COR-L47 (cell line): ENCODE data around the gene CYBC1.
"Not testable (repeated sequence)": the region's sequence is repeated elsewhere in the genome, so short reads cannot be mapped to it uniquely, and the experiment has no call there.

Source experiments
- DNase-seq: peaks from one replicate; lab custom pipeline; 2025; lab: John Stamatoyannopoulos, UW

The CYBC1 gene

DNA sequence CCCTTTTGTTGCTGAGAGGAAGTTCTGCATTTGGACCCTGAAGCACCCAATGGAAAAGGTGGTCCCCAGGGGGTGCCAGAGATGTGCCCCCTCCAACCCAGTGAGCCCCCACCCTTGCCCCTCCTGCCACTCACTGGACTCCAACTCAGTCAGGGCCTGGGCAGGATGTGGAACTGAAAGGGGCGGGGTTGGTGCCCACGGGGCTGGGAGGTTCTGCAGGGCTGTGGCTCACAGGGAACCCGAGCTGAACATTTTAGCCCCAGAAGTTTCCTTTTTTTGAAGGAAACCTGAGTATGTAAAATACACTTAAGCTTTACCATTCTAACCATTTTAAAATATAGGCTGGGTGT is 16.4 kb downstream of the CYBC1 start:
- DNase-seq: no peak

DNA sequence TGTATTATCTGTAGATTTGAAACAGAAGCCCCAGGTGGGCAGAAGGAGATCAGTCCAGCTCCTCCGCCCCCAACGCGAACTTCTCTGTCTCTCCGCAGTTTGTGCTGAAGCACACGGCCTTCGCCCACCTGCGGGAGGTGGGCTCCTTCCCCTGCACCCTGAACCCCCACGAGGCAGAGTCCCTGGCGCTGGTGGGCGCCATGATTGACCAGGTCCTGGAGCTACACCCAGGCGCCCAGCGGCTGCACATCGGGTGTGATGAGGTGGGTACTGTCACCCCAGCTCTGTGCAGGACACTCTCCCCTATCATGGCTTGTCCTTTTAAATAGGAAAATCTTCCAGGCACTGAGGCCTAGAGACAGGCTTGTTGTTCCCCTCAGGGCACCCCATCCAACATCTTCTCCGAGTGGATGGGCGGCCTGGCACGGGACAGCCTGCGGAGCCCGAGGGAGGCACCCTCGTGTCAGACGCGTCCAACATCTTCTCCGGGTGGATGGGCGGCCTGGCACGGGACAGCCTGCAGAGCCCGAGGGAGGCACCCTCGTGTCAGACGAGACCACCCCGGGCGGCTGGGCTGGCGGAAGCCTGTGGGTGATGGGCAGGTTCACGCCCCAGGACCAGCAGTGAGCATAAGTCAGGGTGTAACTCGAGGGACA is 16.9 kb downstream of the CYBC1 start:
- no peak for DNase-seq

DNA sequence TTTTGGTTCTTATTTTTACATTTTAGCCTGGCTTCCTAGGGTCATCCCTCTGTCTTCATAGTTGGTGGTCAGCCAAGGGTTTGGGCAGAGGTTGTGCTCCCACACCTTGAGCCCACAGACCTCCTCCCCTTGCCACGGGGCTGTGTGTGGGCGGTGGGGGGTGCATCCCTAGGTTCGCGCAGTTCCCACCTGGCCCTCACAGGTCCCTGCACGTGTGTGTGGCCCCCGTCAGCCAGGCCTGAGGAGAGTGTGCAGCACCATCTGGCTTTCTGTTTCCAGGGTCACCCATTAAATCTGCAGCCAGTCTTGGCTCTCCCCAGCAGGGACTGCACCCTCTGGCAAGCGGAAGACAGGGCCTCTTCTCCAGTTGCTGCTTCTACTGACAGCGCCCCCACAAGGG is 18.5 kb downstream of the CYBC1 start:
- DNase-seq: no peak

DNA sequence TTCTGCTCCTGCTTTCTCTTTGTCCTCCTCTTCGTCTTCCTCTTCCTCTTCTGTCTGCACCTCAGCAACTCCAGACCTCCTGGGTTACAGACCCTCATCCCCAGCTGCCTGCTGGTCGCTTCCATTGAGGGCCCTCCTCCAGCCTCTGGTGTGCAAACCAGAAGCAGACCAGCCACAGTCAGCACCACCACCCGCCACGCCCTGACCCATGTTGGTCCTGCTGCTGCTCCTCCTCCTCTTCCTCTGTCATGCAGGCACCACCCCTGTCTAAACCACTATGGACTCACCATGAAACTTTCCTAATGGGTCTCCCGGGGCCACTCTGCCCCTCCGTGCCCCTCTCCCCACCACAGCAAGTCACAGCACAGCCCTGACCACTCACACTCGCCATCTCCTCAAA is 20.7 kb downstream of the CYBC1 start:
- no peak for DNase-seq

DNA sequence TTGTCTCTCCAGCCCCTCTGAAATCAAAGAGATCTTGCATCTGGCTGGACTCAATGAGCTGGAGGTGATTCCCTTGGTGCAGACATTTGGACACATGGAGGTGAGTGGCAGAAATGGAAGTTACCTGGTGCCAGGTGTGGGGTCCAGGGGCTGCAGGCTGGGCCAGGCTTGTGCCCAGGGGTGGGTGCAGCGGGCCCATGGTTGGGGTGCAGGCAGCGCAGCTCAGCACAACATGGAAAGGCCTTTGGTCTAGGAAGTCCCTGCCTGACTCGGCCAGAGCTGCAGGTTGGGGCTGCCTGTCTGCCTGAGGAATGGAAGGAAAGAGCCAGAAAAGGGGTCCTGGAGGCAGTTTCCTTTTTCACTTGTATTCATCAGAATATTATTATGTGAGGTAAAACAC is 22.0 kb downstream of the CYBC1 start:
- DNase-seq: no peak

DNA sequence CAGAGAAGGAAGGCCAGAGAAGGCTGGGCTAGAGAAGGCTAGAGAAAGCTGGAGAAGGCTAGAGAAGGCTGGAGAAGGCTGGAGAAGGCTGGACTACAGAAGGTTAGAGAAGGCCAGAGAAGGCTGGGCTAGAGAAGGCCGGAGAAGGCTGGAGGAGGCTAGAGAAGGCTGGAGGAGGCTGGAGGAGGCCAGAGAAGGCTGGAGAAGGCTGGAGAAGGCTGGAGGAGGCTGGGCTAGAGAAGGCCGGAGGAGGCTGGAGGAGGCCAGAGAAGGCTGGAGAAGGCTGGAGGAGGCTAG is 25.7 kb downstream of the CYBC1 start:
- DNase-seq: no peak

DNA sequence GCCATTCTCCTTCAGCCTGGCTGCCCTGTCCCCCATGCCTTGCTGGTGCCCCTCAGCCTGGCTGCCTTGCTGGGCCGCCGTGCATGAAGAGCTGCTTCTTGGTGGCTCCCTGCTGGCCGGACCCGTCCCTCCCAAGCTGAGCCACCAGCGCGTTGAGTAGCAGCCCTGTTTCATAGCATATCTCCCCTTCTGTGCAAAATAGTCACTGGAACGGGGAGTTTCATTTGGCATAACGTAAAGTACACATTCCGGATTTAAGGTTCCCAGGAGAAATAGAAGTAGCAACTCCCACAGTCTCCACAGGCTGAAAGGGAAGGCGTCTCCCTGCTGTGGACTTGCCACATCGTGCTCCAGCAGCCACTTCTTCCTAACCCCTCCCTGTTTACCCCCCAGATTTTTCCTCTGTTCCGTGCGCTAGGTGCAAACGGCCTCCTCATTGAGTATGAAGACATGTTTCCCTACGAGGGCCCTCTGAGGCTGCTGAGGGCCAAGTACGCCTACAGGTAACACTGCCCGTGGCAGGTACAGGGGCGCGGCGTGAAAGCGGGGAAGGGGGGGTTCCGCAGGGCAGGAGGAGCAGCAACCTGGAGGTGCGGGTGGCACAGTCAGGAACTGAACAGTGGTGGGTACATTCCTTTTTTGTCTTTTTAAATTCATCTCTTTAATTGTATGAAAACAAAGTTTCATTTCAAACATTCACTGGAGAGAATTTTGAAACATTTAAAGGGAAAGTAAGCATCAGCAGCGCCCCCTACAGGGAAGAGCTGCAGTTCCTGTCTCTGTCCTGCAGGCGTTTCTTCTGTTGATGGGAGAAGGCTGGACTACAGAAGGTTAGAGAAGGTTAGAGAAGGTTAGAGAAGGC is 26.3 kb downstream of the CYBC1 start:
- no peak for DNase-seq

DNA sequence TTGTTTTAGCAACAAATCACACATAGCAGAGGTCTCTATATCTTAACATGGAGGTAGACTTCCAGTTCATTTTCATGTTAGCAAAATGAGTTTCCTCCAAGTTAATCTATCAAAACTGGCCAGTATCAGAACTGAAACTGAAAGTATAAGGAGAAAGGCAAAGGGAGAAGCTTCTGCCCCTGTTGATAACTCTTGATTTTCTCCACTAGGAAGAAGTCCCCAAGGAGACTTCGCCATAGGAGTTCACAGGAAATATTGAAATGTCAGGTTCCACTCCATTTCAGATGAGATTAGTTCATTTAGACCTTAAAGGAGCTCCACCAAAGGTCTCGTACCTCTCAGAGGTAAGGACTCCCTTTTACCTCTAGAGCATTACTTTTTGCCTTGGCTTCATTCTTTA is 31.0 kb downstream of the CYBC1 start:
- no peak for DNase-seq

DNA sequence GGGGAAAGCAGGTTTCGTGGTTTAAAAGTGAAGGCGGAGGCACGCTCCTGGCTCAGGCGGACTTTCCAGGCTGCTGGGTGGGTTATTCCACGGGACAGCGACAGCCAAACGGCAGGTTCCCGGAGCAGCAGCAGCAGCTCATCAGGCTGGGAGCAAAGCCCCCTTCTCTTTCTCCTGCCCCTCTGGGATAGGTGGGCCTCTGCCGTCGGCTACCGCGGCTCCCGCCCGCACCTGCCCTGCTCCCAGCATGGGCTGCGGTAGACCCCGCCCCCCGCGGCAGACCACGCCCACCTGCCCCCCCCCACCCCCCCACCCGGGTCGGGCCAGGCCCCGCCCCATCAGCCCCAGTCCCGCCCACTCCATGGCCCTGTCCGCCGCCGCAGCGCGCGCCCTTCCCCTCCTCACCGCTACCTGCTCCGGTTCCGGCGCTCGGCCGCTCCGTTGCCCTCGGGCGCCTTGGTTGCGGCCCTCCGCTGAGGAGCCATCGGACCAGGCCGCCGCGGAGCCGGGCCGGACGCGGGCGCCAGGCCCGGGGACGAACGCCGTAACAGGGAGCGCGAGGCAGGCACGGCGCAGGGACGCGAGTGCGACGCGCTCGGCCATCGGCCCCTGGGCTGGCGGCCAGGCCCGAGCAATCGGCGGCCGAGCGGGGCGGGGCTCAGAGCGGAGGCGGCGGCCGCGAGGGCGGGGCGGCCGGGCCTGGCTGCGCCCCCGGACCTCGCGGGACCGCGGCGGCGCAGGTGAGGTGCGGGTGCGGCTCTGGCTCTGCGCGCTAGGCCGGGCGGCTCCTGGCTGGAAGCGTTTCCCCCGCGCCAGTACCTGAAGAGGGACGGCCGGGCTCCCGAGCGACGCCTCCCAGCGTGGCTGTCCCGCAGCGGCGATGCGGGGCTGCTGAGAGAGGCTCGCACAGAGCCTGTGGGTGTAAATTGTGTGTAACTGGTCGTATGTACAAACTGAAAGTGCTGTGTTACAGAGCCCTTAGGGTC is 32.3 kb downstream of the CYBC1 start, which contains the start of the genes HEXD and OGFOD3:
Gene HEXD (plus strand): TSS at position 347 of the 986 bp plus-strand sequence. CDS start 1,453 bp downstream, outside the sequence.
Gene OGFOD3 (minus strand): TSS at position 586 of the 986 bp plus-strand sequence. CDS start 101 bp downstream, at position 485.
- peak; percentile 86 for DNase-seq

DNA sequence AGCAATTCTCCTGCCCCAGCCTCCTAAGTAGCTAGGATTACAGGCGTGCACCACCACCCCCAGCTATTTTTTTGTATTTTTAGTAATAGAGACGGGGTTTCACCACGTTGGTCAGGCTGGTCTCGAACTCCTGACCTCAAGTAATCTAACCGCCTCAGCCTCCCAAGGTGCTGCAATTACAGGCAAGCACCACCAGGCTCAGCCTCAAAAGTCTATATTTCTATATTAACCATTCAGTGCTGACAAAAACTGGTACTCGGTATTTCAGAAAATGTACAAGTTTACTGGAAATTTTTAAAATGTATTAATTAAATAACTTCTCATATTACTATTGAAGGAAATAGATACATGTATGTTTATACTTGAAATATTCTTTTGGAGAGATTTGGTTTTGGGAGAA is 33.8 kb downstream of the CYBC1 start:
- DNase-seq: no peak

DNA sequence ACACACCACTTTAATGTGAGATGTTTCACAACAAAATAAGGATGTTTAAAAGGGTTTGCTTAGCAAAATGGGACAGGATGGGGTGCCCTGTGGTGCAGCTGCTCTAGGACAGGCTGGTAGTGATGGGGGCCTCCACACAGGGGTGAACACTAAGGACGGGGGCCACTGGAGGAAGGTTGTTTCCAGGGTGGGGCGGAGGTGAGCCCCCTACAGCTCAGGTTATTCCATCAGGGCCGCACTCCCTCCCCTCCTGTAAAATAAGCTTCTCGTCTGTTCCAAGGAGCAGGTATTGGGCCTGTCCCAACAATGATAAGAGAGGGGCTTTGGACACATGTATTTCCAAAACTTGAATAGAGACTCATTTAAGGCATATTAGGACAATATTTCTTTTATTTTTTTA is 34.3 kb downstream of the CYBC1 start:
- no peak for DNase-seq

DNA sequence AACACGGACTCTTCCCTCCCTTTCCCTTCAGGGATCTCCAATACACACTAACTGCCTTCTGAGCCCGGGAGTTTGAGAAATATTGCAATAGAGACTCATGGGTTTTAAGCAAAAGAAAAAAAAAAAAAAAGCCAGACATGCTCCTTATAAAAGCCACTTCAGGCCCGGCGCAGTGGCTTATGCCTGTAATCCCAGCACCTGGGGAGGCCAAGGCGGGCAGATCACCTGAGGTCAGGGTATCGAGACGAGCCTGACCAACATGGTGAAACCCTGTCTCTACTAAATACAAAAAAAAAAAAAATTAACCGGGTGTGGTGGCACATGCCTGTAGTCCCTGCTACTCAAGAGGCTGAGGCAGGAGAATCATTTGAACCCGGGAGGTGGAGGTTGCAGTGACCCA is 34.8 kb downstream of the CYBC1 start:
- DNase-seq: no peak

DNA sequence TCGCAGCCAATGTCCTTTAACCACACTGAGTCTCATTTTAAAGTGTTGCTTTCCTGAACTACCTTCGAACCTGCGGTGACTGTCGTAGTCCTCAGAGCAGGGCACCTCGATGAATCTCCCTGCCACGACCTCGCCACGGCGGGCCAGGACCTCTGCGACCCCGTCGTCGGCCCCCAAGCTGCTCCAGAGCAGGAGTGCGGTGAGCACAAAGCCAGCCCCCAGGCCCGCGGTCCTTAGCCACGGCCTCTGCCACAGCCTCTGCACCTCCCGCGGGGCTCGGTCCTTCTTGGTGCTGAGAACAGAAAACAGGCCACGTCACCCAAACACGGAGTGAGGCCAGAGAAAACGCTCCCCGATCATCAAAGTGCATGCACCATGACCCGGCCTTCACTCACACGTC is 35.2 kb downstream of the CYBC1 start:
- no peak for DNase-seq

DNA sequence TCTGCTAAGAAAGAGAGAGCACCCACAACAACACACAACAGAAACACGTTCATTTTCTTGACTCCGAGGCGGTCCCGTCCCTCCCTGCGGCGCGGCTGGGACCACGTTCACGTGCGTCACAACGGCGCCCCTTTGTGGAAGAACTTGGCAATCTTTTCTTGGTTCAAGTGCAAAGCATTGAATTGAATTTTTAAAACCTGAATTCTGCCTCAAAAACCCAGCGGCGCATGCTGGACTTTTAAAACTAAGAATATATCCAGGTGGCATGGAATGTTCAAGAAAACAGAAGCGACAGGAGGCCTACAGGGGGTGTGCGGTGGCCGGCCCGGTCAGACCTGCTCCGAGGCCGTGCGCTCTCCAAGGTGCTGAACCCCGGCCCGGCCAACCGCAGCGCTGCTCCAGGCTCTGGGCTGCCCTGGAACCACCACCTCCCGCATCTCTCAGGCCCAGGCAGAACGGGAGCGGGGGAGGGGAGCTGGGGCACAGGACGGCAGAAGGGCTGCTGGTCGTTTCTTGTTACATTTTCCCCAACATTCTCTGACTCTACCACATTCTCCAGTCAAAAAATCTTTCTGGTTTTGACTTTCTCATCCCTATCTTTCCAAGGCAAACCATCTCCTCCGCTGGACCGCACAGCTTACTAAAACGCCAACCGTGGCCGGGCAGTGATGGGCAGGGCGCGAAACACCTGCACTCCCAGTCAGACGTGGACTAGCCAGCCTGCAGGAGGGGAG is 35.8 kb downstream of the CYBC1 start:
- DNase-seq: peak; percentile 34

DNA sequence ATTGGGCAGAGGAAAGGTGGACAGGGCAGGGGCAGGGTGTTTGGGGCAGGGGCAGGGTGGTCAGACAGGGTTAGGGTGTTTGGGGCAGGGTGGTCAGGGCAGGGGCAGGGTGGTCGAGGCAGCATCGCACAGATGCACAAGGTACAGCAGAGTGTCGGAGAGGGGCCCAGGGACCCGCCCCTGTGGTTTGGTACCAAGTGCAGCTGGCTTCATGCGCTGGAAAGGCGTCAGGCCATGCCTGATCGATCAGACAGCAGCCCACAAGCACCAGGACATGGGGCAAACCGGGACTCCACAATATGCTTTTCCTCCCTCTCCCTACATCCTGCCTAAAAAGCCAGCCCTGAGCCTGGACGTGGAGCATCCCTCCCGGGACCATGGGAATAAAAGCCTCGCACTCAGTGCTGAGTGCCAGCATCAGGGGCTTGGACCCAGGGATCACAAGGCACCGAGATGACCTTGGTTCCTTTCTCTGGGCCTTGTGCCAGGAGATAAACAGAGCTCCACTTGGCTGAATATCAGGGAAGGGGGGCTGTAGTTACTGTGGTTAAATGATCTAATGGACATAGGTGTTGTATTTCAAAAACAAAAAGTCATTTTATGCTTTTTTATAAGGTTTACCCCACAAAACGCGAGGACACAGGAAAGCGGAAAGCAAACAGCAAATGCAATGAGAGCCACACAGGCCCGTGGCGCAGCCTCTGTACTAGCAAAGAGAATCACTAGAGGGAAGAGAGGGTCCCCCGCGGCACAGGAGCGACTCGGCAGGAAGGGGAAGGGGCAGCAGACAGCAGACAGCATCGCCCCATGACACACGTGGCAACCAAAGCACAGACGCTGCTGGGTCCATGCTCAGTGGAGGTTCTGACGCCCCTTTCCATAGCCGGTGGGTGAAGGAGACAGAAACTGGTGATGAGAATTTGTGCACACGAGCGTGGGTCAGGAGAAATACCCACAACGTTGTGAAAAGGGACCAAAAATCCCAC is 37.7 kb downstream of the CYBC1 start:
- DNase-seq: peak; percentile 48

DNA sequence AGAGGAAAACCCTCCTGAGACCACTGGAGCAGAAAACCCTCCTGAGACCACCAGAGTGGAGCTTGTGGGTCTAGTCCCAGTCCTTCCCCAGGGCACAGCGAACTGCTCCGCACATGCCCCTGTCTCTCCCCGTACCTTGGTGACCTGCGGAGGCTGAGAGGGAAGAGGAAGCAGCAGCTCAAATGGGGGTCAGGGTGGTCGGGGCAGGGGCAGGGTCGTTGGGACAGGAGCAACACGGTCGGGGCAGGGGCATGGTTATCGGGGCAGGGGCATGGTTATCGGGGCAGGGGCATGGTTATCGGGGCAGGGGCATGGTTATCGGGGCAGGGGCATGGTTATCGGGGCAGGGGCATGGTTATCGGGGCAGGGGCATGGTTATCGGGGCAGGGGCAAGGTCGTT is 38.5 kb downstream of the CYBC1 start:
- not testable (repeated sequence) for DNase-seq

DNA sequence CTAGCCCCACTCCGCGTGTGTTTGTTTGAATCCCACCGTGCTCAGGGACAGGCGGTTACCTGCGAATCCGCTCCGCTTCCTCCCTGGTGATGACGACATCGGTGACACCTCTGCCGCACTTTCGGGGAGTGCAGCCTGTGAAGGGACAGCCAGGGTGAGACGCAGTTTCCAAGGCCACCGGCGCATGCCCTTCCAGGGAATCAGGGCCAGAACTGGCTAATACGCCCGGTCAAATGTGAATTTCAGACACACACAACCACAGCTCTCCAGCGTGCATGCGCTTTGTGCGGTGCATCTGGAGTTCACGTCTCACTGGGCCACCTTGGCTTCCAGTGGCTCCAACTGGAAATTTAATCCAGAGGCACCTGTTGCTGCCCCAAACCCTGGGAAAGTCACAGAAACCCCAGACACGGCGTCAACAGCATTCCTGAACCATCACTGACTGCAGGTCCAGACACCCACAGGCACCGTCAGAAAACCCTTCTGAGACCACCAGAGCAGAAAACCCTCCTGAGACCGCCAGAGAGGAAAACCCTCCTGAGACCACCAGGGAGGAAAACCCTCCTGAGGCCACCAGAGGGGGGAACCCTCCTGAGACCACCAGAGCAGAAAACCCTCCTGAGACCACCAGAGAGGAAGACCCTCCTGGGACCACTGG is 39.0 kb downstream of the CYBC1 start:
- no peak for DNase-seq

DNA sequence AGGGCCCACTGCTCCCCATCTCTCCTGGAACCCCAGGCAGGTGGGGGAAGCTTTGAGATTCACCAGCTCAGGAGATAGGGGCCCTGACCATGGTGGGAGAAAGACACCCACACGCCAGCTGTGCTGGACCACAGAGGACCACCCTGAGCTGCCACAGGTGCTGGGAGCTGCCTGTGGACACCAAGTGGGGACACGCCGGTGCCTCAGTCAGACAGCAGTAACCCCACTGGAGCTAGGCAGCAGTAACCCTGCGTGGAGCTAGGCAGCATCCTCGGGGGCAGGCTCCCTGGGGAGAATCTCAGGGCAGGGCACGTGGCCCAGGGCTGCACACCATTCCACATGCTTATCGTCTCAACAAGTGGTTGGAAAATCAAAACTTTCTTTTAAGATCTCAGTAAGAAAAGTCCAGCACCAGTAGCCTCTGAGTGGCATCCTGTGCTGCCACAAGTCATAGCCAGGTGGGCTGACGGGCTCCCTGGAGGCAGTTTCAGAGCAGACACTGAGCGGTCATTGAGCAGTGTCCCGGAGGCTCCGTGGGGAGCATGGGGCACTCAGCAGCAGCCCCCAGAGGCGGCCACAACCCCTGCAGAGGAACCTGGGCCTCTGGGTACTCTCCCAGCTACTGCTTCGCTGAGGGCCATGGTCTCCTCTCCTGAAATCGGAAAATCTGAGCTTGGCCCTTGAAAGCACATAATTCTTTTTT is 40.4 kb downstream of the CYBC1 start:
- DNase-seq: no peak

DNA sequence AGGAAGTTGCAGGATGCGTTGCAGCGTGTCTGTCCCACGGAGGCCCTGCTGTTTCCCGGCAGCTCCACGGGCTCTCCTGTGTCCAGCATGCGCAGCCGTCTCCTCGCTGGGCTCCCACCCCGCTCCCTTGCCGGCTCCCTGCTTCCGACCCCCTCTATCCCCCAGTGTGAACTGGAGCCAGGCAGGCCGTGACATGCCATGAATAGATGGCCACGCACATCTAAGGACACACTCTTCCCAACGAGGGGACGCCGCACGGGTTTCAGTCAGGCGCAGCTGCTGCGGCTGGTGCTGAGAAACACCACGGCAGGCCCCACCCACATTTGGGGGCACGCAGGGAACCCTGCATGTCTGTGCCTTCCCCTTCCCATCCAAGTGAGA is 41.6 kb downstream of the CYBC1 start:
- no peak for DNase-seq
